Pancreas (tissue), 10 donors: ENCODE data around the gene CETN1. TPM values are rescaled to one million over a fixed set of nuclear protein-coding genes. Genes with fewer than 3 reads are reported as not detected.

Experiments used
- ATAC-seq, 4 donors: fragments of 200-7000 bp; cut with Tn5 transposase; one replicate each; pipeline versions ENCODE4 v1.8.0 to v1.9.1; 2020; ENCODE audit warnings: mild to moderate bottlenecking in 4 of 4, moderate library complexity in 4 of 4
- DNase-seq, 6 donors: peaks; one replicate each; pipeline ENCODE4 v3.0.0-alpha.2; 2020
- FAIRE-seq: peaks from 2 replicates; lab custom pipeline; 2012; peaks lifted over from hg19 to GRCh38; lab: Jason Lieb, UNC
- H3K27ac ChIP-seq, 4 donors: fragments of 200-600 bp; sonication (generic); 1 replicate in 3 of 4; 2 replicates in 1 of 4; pipeline versions ENCODE4 v1.5.0 to v1.8.0; 2020
- H3K27me3 ChIP-seq, 4 donors: fragments of 200-600 bp; one replicate each; pipeline ENCODE4 v1.8.0; 2021
- H3K36me3 ChIP-seq, 3 donors: fragments of 200-600 bp; sonication (generic) in 1 of 3; one replicate each; pipeline versions ENCODE4 v1.5.0 to v1.8.0; 2020 to 2021
- H3K4me1 ChIP-seq, 3 donors: fragments of 200-600 bp; one replicate each; pipeline ENCODE4 v1.8.0; 2021
- H3K4me3 ChIP-seq, 4 donors: fragments of 200-600 bp; sonication (generic) in 2 of 4; one replicate each; pipeline versions ENCODE4 v1.5.0 to v1.8.0; 2020 to 2021
- H3K9me3 ChIP-seq, 4 donors: fragments of 200-600 bp; one replicate each; pipeline ENCODE4 v1.8.0; 2021
- WGBS, 2 donors: extraction: QIAGEN DNeasy Blood & Tissue Kit; methylation state at CpG; one replicate each; pipeline ENCODE4 v1.1.7; 2013; 5-methylcytosine and 5-hydroxymethylcytosine counted together
- intact Hi-C, 3 donors: fragments of 100-400 bp; cut with DNase I; formaldehyde crosslinking; loops; one replicate each; pipeline versions ENCODE4 v1.11.1 to v1.14.2; 2022
- polyA plus RNA-seq, 2 donors: library from polyadenylated mRNA; stranded (reverse); fragments of 200-250 nt; gene quantifications; one replicate each; pipeline ENCODE4 v1.2.3, GENCODE V29; 2013
- total RNA-seq, 6 donors: library from RNA; stranded (reverse); fragmentation: NEBNext Ultra II Directional in 4 of 6; extraction: Animal tissue kit (Norgen Biotek cat#: 25700) in 4 of 6; gene quantifications; one replicate each; pipeline versions ENCODE4 v1.2.1 to v1.2.4, GENCODE V29; 2021 to 2023
- TF ChIP-seq, protein P1 (sequence below), 4 donors: fragments of 200-600 bp; sonication (generic) in 3 of 4; IDR thresholded peaks; one replicate each; pipeline versions ENCODE4 v1.5.0 to v1.8.0; 2021; ENCODE audit warnings: antibody characterized with exemption in 4 of 4
- donor health status: healthy with polysubstance abuse.
- donor health status: DM: no; HTN: no; CAD: no; lungs with moderate emphysema.
- donor health status: DM: no; HTN: no; CAD: no.
- donor health status: control.
- donor health status: control.
- donor health status: Bipolar disorder and iron deficiency.
- donor health status: DM: yes; HTN: yes; CAD: no.
- donor health status: DM: no; HTN: no; CAD: no.
- donor health status: DM: no; HTN: no; CAD: no.
- donor health status: DM: yes; HTN: yes; CAD: no.

The CETN1 gene
- total and polyA plus RNA-seq, 8 donors: not detected

DNA sequence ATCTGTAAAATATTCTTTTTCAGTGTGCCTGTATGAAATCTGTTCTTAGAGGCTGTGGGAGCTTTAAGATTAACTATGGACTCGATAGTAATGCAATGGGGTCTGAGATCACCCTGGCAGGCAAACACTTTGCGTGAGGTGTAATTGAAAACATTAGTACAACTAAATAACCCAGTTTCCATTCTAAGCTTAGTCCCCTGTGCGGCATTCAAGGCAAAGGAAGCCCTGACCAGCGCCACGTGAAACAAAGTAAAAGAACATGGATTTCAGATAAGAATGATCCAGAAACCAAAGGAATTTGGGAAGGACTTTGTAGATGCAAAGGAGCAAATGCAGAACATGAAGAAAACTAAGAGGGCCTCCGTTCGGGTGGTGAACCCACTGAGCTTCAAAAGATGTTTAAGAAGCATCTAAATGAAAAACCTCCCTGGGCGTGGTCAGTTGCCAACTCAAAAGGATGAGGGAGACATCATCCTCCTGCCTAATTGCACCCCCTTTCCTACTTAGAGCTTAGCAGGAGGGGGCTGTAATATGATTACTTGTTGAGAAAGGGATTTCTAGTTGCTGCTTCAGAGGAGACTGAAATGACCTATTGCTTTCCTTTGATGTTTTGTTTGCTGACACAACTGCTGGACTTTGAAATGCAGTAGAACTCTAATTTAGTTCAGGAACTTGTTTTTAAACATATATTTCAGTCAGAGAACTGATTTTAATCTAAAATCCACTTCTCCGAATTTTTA, 7.9 kb upstream of the CETN1 start:
- Histone ChIP-seq H3K9me3 (no peaks in the 10 kb centered on the region), H3K4me3 (no peak overlapping the region), H3K4me1 (no peaks in the 10 kb centered on the region), H3K27me3 (no peaks in the 10 kb centered on the region), H3K27ac (no peak overlapping the region), H3K36me3 (no peaks in the 10 kb centered on the region)
- TF ChIP-seq, protein P1, sequence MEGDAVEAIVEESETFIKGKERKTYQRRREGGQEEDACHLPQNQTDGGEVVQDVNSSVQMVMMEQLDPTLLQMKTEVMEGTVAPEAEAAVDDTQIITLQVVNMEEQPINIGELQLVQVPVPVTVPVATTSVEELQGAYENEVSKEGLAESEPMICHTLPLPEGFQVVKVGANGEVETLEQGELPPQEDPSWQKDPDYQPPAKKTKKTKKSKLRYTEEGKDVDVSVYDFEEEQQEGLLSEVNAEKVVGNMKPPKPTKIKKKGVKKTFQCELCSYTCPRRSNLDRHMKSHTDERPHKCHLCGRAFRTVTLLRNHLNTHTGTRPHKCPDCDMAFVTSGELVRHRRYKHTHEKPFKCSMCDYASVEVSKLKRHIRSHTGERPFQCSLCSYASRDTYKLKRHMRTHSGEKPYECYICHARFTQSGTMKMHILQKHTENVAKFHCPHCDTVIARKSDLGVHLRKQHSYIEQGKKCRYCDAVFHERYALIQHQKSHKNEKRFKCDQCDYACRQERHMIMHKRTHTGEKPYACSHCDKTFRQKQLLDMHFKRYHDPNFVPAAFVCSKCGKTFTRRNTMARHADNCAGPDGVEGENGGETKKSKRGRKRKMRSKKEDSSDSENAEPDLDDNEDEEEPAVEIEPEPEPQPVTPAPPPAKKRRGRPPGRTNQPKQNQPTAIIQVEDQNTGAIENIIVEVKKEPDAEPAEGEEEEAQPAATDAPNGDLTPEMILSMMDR (IDR thresholded peaks at IDR 0.05): no peak
- intact Hi-C loops: no loop called here
- no peak for ATAC-seq
- no peak for FAIRE-seq
- no peak for DNase-seq
- 72 to 83% methylated on average over 9 of the region's 9 CpGs for WGBS, 2 donors

DNA sequence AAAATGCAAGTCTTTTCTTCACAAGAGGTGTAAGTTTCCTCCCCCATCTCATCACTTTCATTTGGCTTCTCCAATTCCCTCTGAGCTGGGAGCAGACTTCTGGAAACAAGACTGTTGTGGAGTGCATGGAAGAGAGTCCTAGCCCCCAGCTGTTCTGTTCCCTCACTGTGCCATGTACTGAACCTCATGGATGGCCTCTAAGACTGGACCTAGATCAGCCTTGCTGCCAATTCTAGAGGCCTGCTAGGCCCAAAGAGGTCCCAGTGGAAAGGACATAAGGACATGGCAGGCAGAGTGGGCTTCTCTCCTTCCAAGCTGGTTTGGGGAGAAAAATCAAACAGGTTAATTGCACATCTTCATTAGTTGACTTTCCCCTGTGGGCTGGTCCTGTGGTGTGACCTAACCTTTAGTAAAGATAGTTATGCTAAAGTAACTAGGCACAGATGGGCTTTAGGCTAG, 7.3 kb upstream of the CETN1 start:
- H3K4me1 ChIP-seq: no peaks in the 10 kb centered on the region
- no peak overlapping the region for H3K4me3 ChIP-seq
- H3K9me3 ChIP-seq: no peaks in the 10 kb centered on the region
- DNase-seq: no peak
- no peaks in the 10 kb centered on the region for H3K27me3 ChIP-seq
- intact Hi-C loops: no loop called here
- H3K27ac ChIP-seq: no peak overlapping the region
- ATAC-seq: no peak
- TF ChIP-seq, protein P1 (IDR thresholded peaks at IDR 0.05): no peak
- H3K36me3 ChIP-seq: no peaks in the 10 kb centered on the region
- FAIRE-seq: no peak

DNA sequence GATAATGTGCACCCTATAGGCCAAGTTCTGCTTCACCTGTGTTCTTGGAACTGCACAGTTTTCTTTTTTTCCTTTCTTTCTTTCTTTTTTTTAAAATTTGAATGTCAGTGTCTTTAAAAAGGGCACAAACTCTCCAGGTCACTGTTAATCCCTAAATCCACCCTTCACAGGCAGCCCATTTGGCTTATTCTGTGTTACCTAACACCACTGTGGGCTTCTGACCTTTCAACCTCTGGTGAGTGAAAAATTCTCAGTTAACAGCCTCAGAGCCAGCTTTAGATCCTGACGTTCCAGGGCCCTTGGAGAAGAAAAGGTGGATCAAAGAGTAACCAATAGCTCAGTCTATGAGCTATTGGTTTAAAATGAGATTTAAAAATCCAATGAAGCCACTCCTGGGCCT, 6.8 kb upstream of the CETN1 start:
- FAIRE-seq: no peak
- WGBS, 2 donors: 41 to 60% methylated on average over 1 of the region's 1 CpG
- no peak for DNase-seq

DNA sequence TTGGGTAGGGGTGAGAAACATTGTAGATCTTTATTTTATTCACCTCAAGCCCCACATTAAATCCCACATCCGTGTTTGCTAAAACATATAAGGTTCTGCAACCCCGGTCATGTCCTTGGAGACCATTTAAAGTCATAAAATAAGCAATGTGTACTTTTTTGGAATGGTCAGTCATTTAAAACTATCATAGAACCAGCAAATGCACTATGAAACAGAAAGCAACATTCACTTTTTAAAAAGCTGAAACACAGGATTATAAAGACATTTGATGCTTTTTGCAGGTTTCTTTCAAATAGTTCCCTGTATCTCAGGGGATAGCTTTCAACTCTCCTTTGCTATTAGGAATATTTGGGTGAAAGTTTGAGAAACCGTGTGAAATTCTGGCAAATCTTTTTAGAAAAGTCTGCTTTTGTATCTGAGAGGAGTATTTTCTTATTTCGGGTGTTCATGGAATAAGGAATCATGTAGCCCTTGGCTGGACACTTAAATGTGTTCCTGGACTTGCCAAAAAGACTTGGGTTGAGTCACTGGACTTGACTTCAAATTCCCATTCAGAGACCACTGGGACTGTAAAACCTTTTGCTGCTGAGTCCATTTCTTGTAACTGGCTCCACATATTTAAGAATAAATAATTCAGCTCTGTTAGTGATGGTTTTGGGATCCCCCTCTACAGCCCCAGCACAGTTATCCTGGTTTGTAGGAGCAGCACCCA, 5.9 kb upstream of the CETN1 start:
- no peaks in the 10 kb centered on the region for H3K36me3 ChIP-seq
- DNase-seq (no peak), FAIRE-seq (no peak), ATAC-seq (no peak)
- no peaks in the 10 kb centered on the region for H3K4me1 ChIP-seq
- no peaks in the 10 kb centered on the region for H3K9me3 ChIP-seq
- H3K27ac ChIP-seq: no peak overlapping the region
- intact Hi-C loops: no loop called here
- 55 to 56% methylated on average over 4 of the region's 4 CpGs for WGBS, 2 donors
- TF ChIP-seq, protein P1 (IDR thresholded peaks at IDR 0.05): no peak
- H3K27me3 ChIP-seq: no peaks in the 10 kb centered on the region
- no peak overlapping the region for H3K4me3 ChIP-seq

More for the DNA sequence above, 6.8 kb upstream of the CETN1 start:
- no peaks in the 10 kb centered on the region for H3K4me1 ChIP-seq
- no peaks in the 10 kb centered on the region for H3K9me3 ChIP-seq
- no peak overlapping the region for H3K27ac ChIP-seq
- ATAC-seq: no peak
- TF ChIP-seq, protein P1 (IDR thresholded peaks at IDR 0.05): no peak
- H3K27me3 ChIP-seq: no peaks in the 10 kb centered on the region
- intact Hi-C loops: no loop called here
- no peak overlapping the region for H3K4me3 ChIP-seq
- H3K36me3 ChIP-seq: no peaks in the 10 kb centered on the region
